SKM-1 (cell line): ENCODE results near the gene AVEN.
"Not testable (repeated sequence)": the region's sequence is repeated elsewhere in the genome, so short reads cannot be mapped to it uniquely, and the experiment has no call there.

ENCODE experiments used
- DNase-seq: peaks from one replicate; lab custom pipeline; 2025; ENCODE audit not compliant: unreplicated experiment; lab: John Stamatoyannopoulos, UW

The AVEN gene

GRCh38 chr15:34038871-34039789 is at the start of gene AVEN:
Gene AVEN, minus strand, starts transcription at chr15:34039204. Its CDS starts 158 bp downstream, at chr15:34039046.
- DNase-seq = peak; percentile 10

- no peak for DNase-seq
These were observed 46.7 kb upstream of the AVEN start for GRCh38 chr15:34085746-34086145.

- DNase-seq = no peak
These were observed 45.1 kb upstream of the AVEN start for GRCh38 chr15:34084086-34084485.

GRCh38 chr15:34079904-34080303 is 40.9 kb upstream of the AVEN start:
- no peak for DNase-seq

- no peak for DNase-seq
These were observed 39.9 kb upstream of the AVEN start for GRCh38 chr15:34078900-34079299.

GRCh38 chr15:34076785-34077184 is 37.8 kb upstream of the AVEN start:
- no peak for DNase-seq

- DNase-seq = no peak
These were observed 31.0 kb upstream of the AVEN start for GRCh38 chr15:34070003-34070402.

GRCh38 chr15:34065941-34066340 is 26.9 kb upstream of the AVEN start:
- no peak for DNase-seq

- DNase-seq = no peak
These were observed 26.3 kb upstream of the AVEN start for GRCh38 chr15:34065261-34065660.

GRCh38 chr15:34064438-34064837 is 25.4 kb upstream of the AVEN start:
- no peak for DNase-seq

- DNase-seq = no peak
These were observed 20.9 kb upstream of the AVEN start for GRCh38 chr15:34059946-34060345.

GRCh38 chr15:34059476-34059875 is 20.5 kb upstream of the AVEN start:
- DNase-seq = no peak

- DNase-seq = no peak
These were observed 17.9 kb upstream of the AVEN start for GRCh38 chr15:34056911-34057310.

GRCh38 chr15:34055868-34056595 is 17.0 kb upstream of the AVEN start:
- DNase-seq = no peak

GRCh38 chr15:34054081-34054707 is 15.2 kb upstream of the AVEN start:
- no peak for DNase-seq

- DNase-seq = not testable (repeated sequence)
These were observed 11.4 kb upstream of the AVEN start for GRCh38 chr15:34050385-34050784.

- no peak for DNase-seq
These were observed 10.1 kb upstream of the AVEN start for GRCh38 chr15:34049112-34049511.

- no peak for DNase-seq
These were observed 9.1 kb upstream of the AVEN start for GRCh38 chr15:34047893-34048775.

- DNase-seq = no peak
These were observed 7.6 kb upstream of the AVEN start for GRCh38 chr15:34046471-34047145.

- no peak for DNase-seq
These were observed 4.8 kb upstream of the AVEN start for GRCh38 chr15:34043813-34044212.
